H1 (cell line): Measurements from ENCODE around the gene PTCH1. TPM values are rescaled to one million over a fixed set of nuclear protein-coding genes. Genes with fewer than 3 reads are reported as not detected.

Experiments
- ATF3 ChIP-seq: IDR thresholded peaks from 2 replicates; pipeline ENCODE4 v1.6.1; 2011; ENCODE audit warnings: low read depth, mild to moderate bottlenecking, low read length; ENCODE audit not compliant: insufficient read depth
- BRCA1 ChIP-seq: IDR thresholded peaks from 2 replicates; pipeline ENCODE4 v1.6.1; 2012; ENCODE audit warnings: low read depth, low read length, improper control_type of control experiment
- EP300 ChIP-seq, 2 experiments: IDR thresholded peaks; 1 replicate in 1 of 2; 2 replicates in 1 of 2; pipeline ENCODE4 v1.6.1; 2011 to 2012; ENCODE audit warnings: low read depth in 2 of 2, low read length in 2 of 2, mild to moderate bottlenecking in 2 of 2, borderline replicate concordance in 1 of 2, inconsistent platforms in 1 of 2, moderate library complexity in 1 of 2
- KDM1A ChIP-seq: fragments of 200-600, 300-600 bp; sonication (generic); IDR thresholded peaks from 2 replicates; pipeline ENCODE4 v1.7.1; 2016; ENCODE audit warnings: mild to moderate bottlenecking, low read length, borderline replicate concordance
- NANOG ChIP-seq: IDR thresholded peaks from 2 replicates; pipeline ENCODE4 v1.6.1; 2011; ENCODE audit warnings: low read length, low read depth, mild to moderate bottlenecking, inconsistent platforms; ENCODE audit not compliant: insufficient read depth, poor library complexity, severe bottlenecking
- POU5F1 ChIP-seq: IDR thresholded peaks from 2 replicates; pipeline ENCODE4 v1.6.1; 2011; ENCODE audit warnings: low read depth, mild to moderate bottlenecking, low read length, moderate library complexity
- RNF2 ChIP-seq: fragments of 200-900, 300-1000 bp; sonication (generic); IDR thresholded peaks from 2 replicates; pipeline ENCODE4 v1.7.1; 2016; ENCODE audit warnings: borderline replicate concordance, low read depth, mild to moderate bottlenecking, antibody characterized with exemption, low read length; ENCODE audit not compliant: poor library complexity, severe bottlenecking; ENCODE audit errors: missing control alignments
- SP1 ChIP-seq: IDR thresholded peaks from 2 replicates; pipeline ENCODE4 v1.6.1; 2011; ENCODE audit warnings: low read depth, low read length
- TEAD4 ChIP-seq: IDR thresholded peaks from 2 replicates; pipeline ENCODE4 v1.6.1; 2012; ENCODE audit warnings: low read depth, low read length, inconsistent platforms, mixed read lengths
- polyA plus RNA-seq, 7 experiments: library from polyadenylated mRNA; depleted of rRNA in 3 of 7; stranded (reverse) in 5 of 7; unstranded in 2 of 7; fragments of >200 nt in 5 of 7; fragments of 200-250 nt in 2 of 7; gene quantifications; 1 replicate in 5 of 7; 2 replicates in 1 of 7; 4 replicates in 1 of 7; pipeline versions ENCODE4 v1.2.1 to v1.2.3, GENCODE V29; 2011 to 2013; ENCODE audit warnings: missing spikeins in 2 of 7, mixed read lengths in 2 of 7
- total RNA-seq: library from RNA; stranded (reverse); fragmentation: NEBNext Ultra II Directional; extraction: Animal tissue kit (Norgen Biotek cat#: 25700); gene quantifications from 2 replicates; pipeline ENCODE4 v1.2.1, GENCODE V29; 2021
- TF ChIP-seq, protein P1 (sequence below): fragments of 300-600 bp; sonication (generic); IDR thresholded peaks from 2 replicates; pipeline ENCODE4 v1.7.1; 2012; ENCODE audit warnings: low read length, moderate library complexity, mild to moderate bottlenecking, inconsistent platforms; ENCODE audit not compliant: insufficient replicate concordance

PTCH1 gene
- total and polyA plus RNA-seq, 2 of the 8 experiments (the other 6 are each of a cell fraction or from before 2014, with no cell fraction given): 6.4 to 34.1 TPM

GRCh38 chr9:95556521-95556920, 39.8 kb upstream of the PTCH1 start (continued):
- TF ChIP-seq, protein P1, sequence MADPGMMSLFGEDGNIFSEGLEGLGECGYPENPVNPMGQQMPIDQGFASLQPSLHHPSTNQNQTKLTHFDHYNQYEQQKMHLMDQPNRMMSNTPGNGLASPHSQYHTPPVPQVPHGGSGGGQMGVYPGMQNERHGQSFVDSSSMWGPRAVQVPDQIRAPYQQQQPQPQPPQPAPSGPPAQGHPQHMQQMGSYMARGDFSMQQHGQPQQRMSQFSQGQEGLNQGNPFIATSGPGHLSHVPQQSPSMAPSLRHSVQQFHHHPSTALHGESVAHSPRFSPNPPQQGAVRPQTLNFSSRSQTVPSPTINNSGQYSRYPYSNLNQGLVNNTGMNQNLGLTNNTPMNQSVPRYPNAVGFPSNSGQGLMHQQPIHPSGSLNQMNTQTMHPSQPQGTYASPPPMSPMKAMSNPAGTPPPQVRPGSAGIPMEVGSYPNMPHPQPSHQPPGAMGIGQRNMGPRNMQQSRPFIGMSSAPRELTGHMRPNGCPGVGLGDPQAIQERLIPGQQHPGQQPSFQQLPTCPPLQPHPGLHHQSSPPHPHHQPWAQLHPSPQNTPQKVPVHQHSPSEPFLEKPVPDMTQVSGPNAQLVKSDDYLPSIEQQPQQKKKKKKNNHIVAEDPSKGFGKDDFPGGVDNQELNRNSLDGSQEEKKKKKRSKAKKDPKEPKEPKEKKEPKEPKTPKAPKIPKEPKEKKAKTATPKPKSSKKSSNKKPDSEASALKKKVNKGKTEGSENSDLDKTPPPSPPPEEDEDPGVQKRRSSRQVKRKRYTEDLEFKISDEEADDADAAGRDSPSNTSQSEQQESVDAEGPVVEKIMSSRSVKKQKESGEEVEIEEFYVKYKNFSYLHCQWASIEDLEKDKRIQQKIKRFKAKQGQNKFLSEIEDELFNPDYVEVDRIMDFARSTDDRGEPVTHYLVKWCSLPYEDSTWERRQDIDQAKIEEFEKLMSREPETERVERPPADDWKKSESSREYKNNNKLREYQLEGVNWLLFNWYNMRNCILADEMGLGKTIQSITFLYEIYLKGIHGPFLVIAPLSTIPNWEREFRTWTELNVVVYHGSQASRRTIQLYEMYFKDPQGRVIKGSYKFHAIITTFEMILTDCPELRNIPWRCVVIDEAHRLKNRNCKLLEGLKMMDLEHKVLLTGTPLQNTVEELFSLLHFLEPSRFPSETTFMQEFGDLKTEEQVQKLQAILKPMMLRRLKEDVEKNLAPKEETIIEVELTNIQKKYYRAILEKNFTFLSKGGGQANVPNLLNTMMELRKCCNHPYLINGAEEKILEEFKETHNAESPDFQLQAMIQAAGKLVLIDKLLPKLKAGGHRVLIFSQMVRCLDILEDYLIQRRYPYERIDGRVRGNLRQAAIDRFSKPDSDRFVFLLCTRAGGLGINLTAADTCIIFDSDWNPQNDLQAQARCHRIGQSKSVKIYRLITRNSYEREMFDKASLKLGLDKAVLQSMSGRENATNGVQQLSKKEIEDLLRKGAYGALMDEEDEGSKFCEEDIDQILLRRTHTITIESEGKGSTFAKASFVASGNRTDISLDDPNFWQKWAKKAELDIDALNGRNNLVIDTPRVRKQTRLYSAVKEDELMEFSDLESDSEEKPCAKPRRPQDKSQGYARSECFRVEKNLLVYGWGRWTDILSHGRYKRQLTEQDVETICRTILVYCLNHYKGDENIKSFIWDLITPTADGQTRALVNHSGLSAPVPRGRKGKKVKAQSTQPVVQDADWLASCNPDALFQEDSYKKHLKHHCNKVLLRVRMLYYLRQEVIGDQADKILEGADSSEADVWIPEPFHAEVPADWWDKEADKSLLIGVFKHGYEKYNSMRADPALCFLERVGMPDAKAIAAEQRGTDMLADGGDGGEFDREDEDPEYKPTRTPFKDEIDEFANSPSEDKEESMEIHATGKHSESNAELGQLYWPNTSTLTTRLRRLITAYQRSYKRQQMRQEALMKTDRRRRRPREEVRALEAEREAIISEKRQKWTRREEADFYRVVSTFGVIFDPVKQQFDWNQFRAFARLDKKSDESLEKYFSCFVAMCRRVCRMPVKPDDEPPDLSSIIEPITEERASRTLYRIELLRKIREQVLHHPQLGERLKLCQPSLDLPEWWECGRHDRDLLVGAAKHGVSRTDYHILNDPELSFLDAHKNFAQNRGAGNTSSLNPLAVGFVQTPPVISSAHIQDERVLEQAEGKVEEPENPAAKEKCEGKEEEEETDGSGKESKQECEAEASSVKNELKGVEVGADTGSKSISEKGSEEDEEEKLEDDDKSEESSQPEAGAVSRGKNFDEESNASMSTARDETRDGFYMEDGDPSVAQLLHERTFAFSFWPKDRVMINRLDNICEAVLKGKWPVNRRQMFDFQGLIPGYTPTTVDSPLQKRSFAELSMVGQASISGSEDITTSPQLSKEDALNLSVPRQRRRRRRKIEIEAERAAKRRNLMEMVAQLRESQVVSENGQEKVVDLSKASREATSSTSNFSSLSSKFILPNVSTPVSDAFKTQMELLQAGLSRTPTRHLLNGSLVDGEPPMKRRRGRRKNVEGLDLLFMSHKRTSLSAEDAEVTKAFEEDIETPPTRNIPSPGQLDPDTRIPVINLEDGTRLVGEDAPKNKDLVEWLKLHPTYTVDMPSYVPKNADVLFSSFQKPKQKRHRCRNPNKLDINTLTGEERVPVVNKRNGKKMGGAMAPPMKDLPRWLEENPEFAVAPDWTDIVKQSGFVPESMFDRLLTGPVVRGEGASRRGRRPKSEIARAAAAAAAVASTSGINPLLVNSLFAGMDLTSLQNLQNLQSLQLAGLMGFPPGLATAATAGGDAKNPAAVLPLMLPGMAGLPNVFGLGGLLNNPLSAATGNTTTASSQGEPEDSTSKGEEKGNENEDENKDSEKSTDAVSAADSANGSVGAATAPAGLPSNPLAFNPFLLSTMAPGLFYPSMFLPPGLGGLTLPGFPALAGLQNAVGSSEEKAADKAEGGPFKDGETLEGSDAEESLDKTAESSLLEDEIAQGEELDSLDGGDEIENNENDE: no peak
- TF ChIP-seq BRCA1 (no peak), ATF3 (no peak), NANOG (no peak), RNF2 (no peak), KDM1A (no peak), SP1 (no peak), TEAD4 (no peak), EP300 (IDR thresholded peaks at IDR 0.05; ENCODE audit: borderline replicate concordance in 1 of 2, low read depth in 2 of 2, low read length in 2 of 2) (no peak), POU5F1 (no peak)
